HepG2 (cell line): ENCODE data around the gene UBE2S. TPM values are rescaled to one million over a fixed set of nuclear protein-coding genes. Genes with fewer than 3 reads are reported as not detected.

ENCODE experiments used
- ATF1 ChIP-seq: IDR thresholded peaks from 2 replicates; pipeline ENCODE4 v1.6.1; 2016; ENCODE audit warnings: mild to moderate bottlenecking, control low read depth
- CBX2 ChIP-seq, 2 experiments: fragments of 200-600 bp in 1 of 2; sonication (generic); formaldehyde crosslinking in 1 of 2; IDR thresholded peaks; 2 replicates each; pipeline versions ENCODE4 v1.7.0 to v1.8.1; 2018 to 2022; ENCODE audit warnings: low read depth in 2 of 2, low read length in 1 of 2, mild to moderate bottlenecking in 1 of 2, missing genetic modification reagents in 1 of 2
- CBX5 ChIP-seq: sonication (generic); formaldehyde crosslinking; IDR thresholded peaks from 2 replicates; pipeline ENCODE4 v1.4.0; 2020; ENCODE audit warnings: missing genetic modification reagents, borderline replicate concordance
- FOXA1 ChIP-seq, 2 experiments: fragments of 450-650 bp in 1 of 2; sonication (generic) in 1 of 2; formaldehyde crosslinking in 1 of 2; IDR thresholded peaks; 2 replicates each; pipeline versions ENCODE4 v1.4.0 to v1.6.1; 2016 to 2020; ENCODE audit warnings: missing genetic modification reagents in 1 of 2
- GZF1 ChIP-seq: sonication (generic); formaldehyde crosslinking; IDR thresholded peaks from 2 replicates; pipeline ENCODE4 v1.5.1; 2020; ENCODE audit warnings: mild to moderate bottlenecking, missing genetic modification reagents
- JARID2 ChIP-seq: sonication (generic); formaldehyde crosslinking; IDR thresholded peaks from 2 replicates; pipeline ENCODE4 v1.8.1; 2023; ENCODE audit warnings: missing genetic modification reagents, inconsistent platforms; ENCODE audit not compliant: insufficient replicate concordance
- MXD3 ChIP-seq: IDR thresholded peaks from 2 replicates; pipeline ENCODE4 v1.6.1; 2016; ENCODE audit warnings: mild to moderate bottlenecking, missing biosample characterization, missing genetic modification reagents
- NCOA5 ChIP-seq: sonication (generic); formaldehyde crosslinking; IDR thresholded peaks from 2 replicates; pipeline ENCODE4 v1.4.0; 2020; ENCODE audit warnings: missing genetic modification reagents
- NR2F1 ChIP-seq, 2 experiments: fragments of 450-650 bp in 1 of 2; formaldehyde crosslinking in 1 of 2; IDR thresholded peaks; 2 replicates each; pipeline versions ENCODE4 v1.5.0 to v1.6.1; 2016 to 2020; ENCODE audit warnings: mild to moderate bottlenecking in 1 of 2, missing compliant biosample characterization in 1 of 2, missing genetic modification reagents in 1 of 2, moderate library complexity in 1 of 2
- PCBP1 ChIP-seq: fragments of 200-400 bp; formaldehyde crosslinking; IDR thresholded peaks from 2 replicates; pipeline ENCODE4 v1.6.1; 2017; ENCODE audit warnings: mild to moderate bottlenecking, low read depth, low read length, borderline replicate concordance
- PRPF4 ChIP-seq: fragments of 200-400 bp; formaldehyde crosslinking; IDR thresholded peaks from 2 replicates; pipeline ENCODE4 v1.6.1; 2016; ENCODE audit warnings: low read length, low read depth; ENCODE audit not compliant: poor library complexity, severe bottlenecking
- REXO4 ChIP-seq: sonication (generic); formaldehyde crosslinking; IDR thresholded peaks from 2 replicates; pipeline ENCODE4 v1.8.0; 2022; ENCODE audit warnings: missing genetic modification reagents, mild to moderate bottlenecking, borderline replicate concordance
- RORA ChIP-seq: sonication (generic); formaldehyde crosslinking; IDR thresholded peaks from 2 replicates; pipeline ENCODE4 v1.5.0; 2020; ENCODE audit warnings: mild to moderate bottlenecking, missing genetic modification reagents, moderate library complexity
- SMAD1 ChIP-seq: sonication (generic); formaldehyde crosslinking; IDR thresholded peaks from 2 replicates; pipeline ENCODE4 v1.4.0; 2020; ENCODE audit warnings: missing genetic modification reagents, low read depth, mild to moderate bottlenecking, borderline replicate concordance
- SRSF1 ChIP-seq: fragments of 200-400 bp; formaldehyde crosslinking; optimal IDR thresholded peaks from 2 replicates; pipeline ENCODE3; 2017; ENCODE audit warnings: mild to moderate bottlenecking, low read depth, low read length, moderate library complexity
- YY1 ChIP-seq: IDR thresholded peaks from 2 replicates; pipeline ENCODE4 v1.6.1; 2011; ENCODE audit warnings: low read length, low read depth, moderate library complexity, mild to moderate bottlenecking; ENCODE audit not compliant: insufficient read depth, insufficient replicate concordance
- ZBTB49 ChIP-seq: sonication (generic); formaldehyde crosslinking; IDR thresholded peaks from 2 replicates; pipeline ENCODE4 v1.4.0; 2020; ENCODE audit warnings: missing genetic modification reagents, borderline replicate concordance
- ZMAT5 ChIP-seq: sonication (generic); formaldehyde crosslinking; IDR thresholded peaks from 2 replicates; pipeline ENCODE4 v1.5.0; 2020; ENCODE audit warnings: mild to moderate bottlenecking, low read depth, missing genetic modification reagents, borderline replicate concordance
- ZNF234 ChIP-seq: sonication (generic); formaldehyde crosslinking; conservative IDR thresholded peaks from 2 replicates; pipeline ENCODE4 v1.5.1; 2020; ENCODE audit warnings: mild to moderate bottlenecking, missing genetic modification reagents
- ZNF253 ChIP-seq: sonication (generic); formaldehyde crosslinking; IDR thresholded peaks from 2 replicates; pipeline ENCODE4 v1.8.0; 2022; ENCODE audit warnings: mild to moderate bottlenecking, missing genetic modification reagents, borderline replicate concordance
- ZNF432 ChIP-seq: sonication (generic); formaldehyde crosslinking; IDR thresholded peaks from 2 replicates; pipeline ENCODE4 v1.5.0; 2020; ENCODE audit warnings: missing genetic modification reagents, mild to moderate bottlenecking, borderline replicate concordance
- ZNF530 ChIP-seq: sonication (generic); formaldehyde crosslinking; IDR thresholded peaks from 2 replicates; pipeline ENCODE4 v1.5.0; 2020; ENCODE audit warnings: low read depth, mild to moderate bottlenecking, missing genetic modification reagents
- ZNF577 ChIP-seq: sonication (generic); formaldehyde crosslinking; IDR thresholded peaks from 2 replicates; pipeline ENCODE4 v1.4.0; 2020; ENCODE audit warnings: mild to moderate bottlenecking, low read depth, missing genetic modification reagents, borderline replicate concordance
- ZNF724P ChIP-seq: sonication (generic); formaldehyde crosslinking; IDR thresholded peaks from 2 replicates; pipeline ENCODE4 v1.8.0; 2022; ENCODE audit warnings: missing genetic modification reagents, borderline replicate concordance
- ZNF780A ChIP-seq: sonication (generic); formaldehyde crosslinking; IDR thresholded peaks from 2 replicates; pipeline ENCODE4 v1.8.0; 2022; ENCODE audit warnings: mild to moderate bottlenecking, missing genetic modification reagents, moderate library complexity
- ZNF816 ChIP-seq: sonication (generic); formaldehyde crosslinking; IDR thresholded peaks from 2 replicates; pipeline ENCODE4 v1.8.0; 2022; ENCODE audit warnings: missing genetic modification reagents, mild to moderate bottlenecking, borderline replicate concordance
- ZSCAN9 ChIP-seq: IDR thresholded peaks from 2 replicates; pipeline ENCODE4 v1.6.1; 2016; ENCODE audit warnings: borderline replicate concordance
- polyA plus RNA-seq, 8 experiments: library from polyadenylated mRNA; depleted of rRNA in 3 of 8; stranded (reverse) in 7 of 8; unstranded in 1 of 8; fragments of >200 nt; fragmentation: Illumina TruSeq in 4 of 8; extraction: Trizol in 4 of 8; gene quantifications; 2 replicates each; pipeline versions ENCODE4 v1.2.1 to v1.2.3, GENCODE V29; 2011 to 2016; ENCODE audit warnings: low read depth in 4 of 8, missing spikeins in 1 of 8, mixed read lengths in 1 of 8; ENCODE audit not compliant: insufficient read depth in 1 of 8
- total RNA-seq, 5 experiments: library from RNA; depleted of rRNA; stranded (reverse); fragments of >200 nt; fragmentation: Illumina TruSeq; extraction: Trizol; gene quantifications; 2 replicates each; pipeline ENCODE4 v1.2.3, GENCODE V29; 2016; ENCODE audit warnings: low read depth in 1 of 5

The UBE2S gene
- total and polyA plus RNA-seq, 2 of the 13 experiments (the other 11 are each of a cell fraction or from before 2014, with no cell fraction given): 32.2 to 39.3 TPM

- TF ChIP-seq NR2F1 (CRISPR knock-in tag; IDR thresholded peaks at IDR 0.05) (no peak), NCOA5 (no peak), PRPF4 (no peak), PCBP1 (no peak), CBX5 (no peak), ZSCAN9 (CRISPR knock-in tag) (peak; percentile 73; the same call in 1 of the 2 replicates), RORA (CRISPR knock-in tag) (no peak), ZBTB49 (CRISPR knock-in tag) (no peak), ATF1 (CRISPR knock-in tag) (peak; percentile 92), ZNF234 (CRISPR knock-in tag) (peak; percentile 43; the same call in 1 of the 2 replicates), MXD3 (CRISPR knock-in tag) (no peak), ZNF253 (no peak; the same call in 1 of the 2 replicates), JARID2 (no peak), ZNF432 (CRISPR knock-in tag) (no peak), ZNF530 (CRISPR knock-in tag) (no peak), SRSF1 (peak; percentile 39), GZF1 (CRISPR knock-in tag) (0 out of 2 replicates have a peak, but pooled peaks have one; percentile 42), CBX2 (IDR thresholded peaks at IDR 0.05; ENCODE audit: low read depth, low read length) (no peak), CBX2 (CRISPR knock-in tag; IDR thresholded peaks at IDR 0.05; ENCODE audit: low read depth) (no peak), ZNF577 (CRISPR knock-in tag) (no peak), ZNF816 (CRISPR knock-in tag) (no peak), SMAD1 (CRISPR knock-in tag) (peak; percentile 63; the same call in 1 of the 2 replicates), ZNF724P (CRISPR knock-in tag) (no peak), FOXA1 (IDR thresholded peaks at IDR 0.05) (no peak), FOXA1 (CRISPR knock-in tag; IDR thresholded peaks at IDR 0.05) (no peak), REXO4 (CRISPR knock-in tag) (no peak), ZMAT5 (CRISPR knock-in tag) (no peak), ZNF780A (CRISPR knock-in tag) (no peak), YY1 (peak; percentile 6)
Measured at GRCh38 chr19:55407800-55408532, 378 bp upstream of the UBE2S start (continued).
